KMS-11 (cell line): ENCODE measurements around the gene TJP3.

ENCODE experiments used
- H2AFZ ChIP-seq: fragments of 200-600 bp; sonication (generic); 2 replicates; pipeline ENCODE4 v1.6.1; 2016; ENCODE audit warnings: antibody characterized with exemption, mixed run types, low read depth
- H3K27ac ChIP-seq: fragments of 200-600 bp; sonication (generic); 2 replicates; pipeline ENCODE4 v1.6.1; 2016; ENCODE audit warnings: mild to moderate bottlenecking, mixed run types
- H3K27me3 ChIP-seq: fragments of 200-600 bp; sonication (generic); 2 replicates; pipeline ENCODE4 v1.6.1; 2017; ENCODE audit warnings: mild to moderate bottlenecking, low read depth, mixed run types, moderate library complexity; ENCODE audit not compliant: insufficient read depth
- H3K36me3 ChIP-seq: fragments of 200-600 bp; sonication (generic); 2 replicates; pipeline ENCODE4 v1.6.1; 2017; ENCODE audit warnings: mild to moderate bottlenecking, mixed run types; ENCODE audit not compliant: insufficient read depth
- H3K4me1 ChIP-seq: fragments of 200-600 bp; sonication (generic); 2 replicates; pipeline ENCODE4 v1.6.1; 2016; ENCODE audit warnings: mild to moderate bottlenecking, low read depth, mixed run types; ENCODE audit not compliant: poor library complexity, severe bottlenecking
- H3K4me2 ChIP-seq: fragments of 200-600 bp; sonication (generic); 2 replicates; pipeline ENCODE4 v1.7.0; 2016; ENCODE audit warnings: mild to moderate bottlenecking, mixed run types
- H3K4me3 ChIP-seq: fragments of 200-600 bp; sonication (generic); IDR thresholded peaks from 2 replicates; pipeline ENCODE4 v1.6.1; 2017; ENCODE audit warnings: low read depth, low read length, mixed read lengths; ENCODE audit not compliant: insufficient read depth
- H3K79me2 ChIP-seq: fragments of 200-600 bp; sonication (generic); 2 replicates; pipeline ENCODE4 v1.6.1; 2016; ENCODE audit warnings: low read depth, mixed run types; ENCODE audit not compliant: insufficient read depth
- H3K9ac ChIP-seq: fragments of 200-600 bp; sonication (generic); 2 replicates; pipeline ENCODE4 v1.6.1; 2016; ENCODE audit warnings: mild to moderate bottlenecking, mixed run types
- H4K20me1 ChIP-seq: fragments of 200-600 bp; sonication (generic); 2 replicates; pipeline ENCODE4 v1.6.1; 2016; ENCODE audit warnings: mild to moderate bottlenecking, mixed run types; ENCODE audit not compliant: insufficient read depth
- TF ChIP-seq, protein P1 (sequence below): fragments of 200-600 bp; sonication (generic); conservative IDR thresholded peaks from 2 replicates; pipeline ENCODE4 v1.6.1; 2017; ENCODE audit warnings: low read depth, mild to moderate bottlenecking, antibody characterized with exemption, low read length, moderate library complexity, mixed read lengths

The TJP3 gene

DNA sequence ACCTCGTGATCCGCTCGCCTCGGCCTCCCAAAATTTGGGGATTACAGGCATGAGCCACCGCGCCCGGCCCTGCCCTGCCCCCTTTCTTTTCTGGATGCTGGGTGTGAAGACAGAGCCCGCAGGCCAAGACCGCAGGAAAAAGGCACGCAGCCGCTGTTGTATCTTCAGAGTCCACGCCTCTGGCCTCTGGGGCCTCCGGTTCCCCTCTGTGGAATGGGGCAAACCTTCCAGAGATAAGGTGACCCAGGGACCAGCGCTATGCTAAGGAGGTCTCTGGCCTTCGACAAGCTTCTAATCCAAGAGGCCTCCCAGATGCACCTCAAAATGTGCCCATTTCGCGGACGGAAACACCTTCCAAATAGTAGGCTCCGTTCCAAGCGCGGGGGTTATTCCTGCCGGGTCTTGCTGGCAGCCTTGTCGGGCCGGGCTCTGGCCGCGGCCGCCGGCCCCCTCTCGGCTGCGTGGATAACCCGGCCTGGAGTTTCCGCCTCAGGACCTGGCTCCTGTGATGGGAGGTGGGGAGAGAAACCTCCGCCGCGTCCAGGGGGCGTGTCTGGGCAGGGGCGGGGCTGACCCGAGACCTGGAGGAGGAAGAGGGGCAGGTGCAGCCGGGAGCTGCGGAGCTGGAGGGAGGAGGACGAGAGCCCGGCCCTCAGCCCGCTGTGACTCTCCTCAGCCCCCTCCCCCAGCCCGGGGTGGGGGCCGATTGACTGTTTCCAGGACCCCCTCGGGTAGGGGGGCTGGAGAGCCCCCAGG lies 13.1 kb downstream of the TJP3 start:
- Histone ChIP-seq H3K4me2 (peak overlapping the region; percentile 29; the same call in 1 of the 2 replicates), H3K4me1 (peaks cover 25% of the 10 kb centered on the region), H3K27ac (no peak overlapping the region), H3K9ac (no peak overlapping the region), H3K36me3 (no peaks in the 10 kb centered on the region), H3K79me2 (no peaks in the 10 kb centered on the region), H4K20me1 (no peaks in the 10 kb centered on the region), H3K27me3 (peaks cover 12% of the 10 kb centered on the region), H3K4me3 (no peak overlapping the region), H2AFZ (no peak overlapping the region)
- TF ChIP-seq, protein P1, sequence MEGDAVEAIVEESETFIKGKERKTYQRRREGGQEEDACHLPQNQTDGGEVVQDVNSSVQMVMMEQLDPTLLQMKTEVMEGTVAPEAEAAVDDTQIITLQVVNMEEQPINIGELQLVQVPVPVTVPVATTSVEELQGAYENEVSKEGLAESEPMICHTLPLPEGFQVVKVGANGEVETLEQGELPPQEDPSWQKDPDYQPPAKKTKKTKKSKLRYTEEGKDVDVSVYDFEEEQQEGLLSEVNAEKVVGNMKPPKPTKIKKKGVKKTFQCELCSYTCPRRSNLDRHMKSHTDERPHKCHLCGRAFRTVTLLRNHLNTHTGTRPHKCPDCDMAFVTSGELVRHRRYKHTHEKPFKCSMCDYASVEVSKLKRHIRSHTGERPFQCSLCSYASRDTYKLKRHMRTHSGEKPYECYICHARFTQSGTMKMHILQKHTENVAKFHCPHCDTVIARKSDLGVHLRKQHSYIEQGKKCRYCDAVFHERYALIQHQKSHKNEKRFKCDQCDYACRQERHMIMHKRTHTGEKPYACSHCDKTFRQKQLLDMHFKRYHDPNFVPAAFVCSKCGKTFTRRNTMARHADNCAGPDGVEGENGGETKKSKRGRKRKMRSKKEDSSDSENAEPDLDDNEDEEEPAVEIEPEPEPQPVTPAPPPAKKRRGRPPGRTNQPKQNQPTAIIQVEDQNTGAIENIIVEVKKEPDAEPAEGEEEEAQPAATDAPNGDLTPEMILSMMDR, result no peak

DNA sequence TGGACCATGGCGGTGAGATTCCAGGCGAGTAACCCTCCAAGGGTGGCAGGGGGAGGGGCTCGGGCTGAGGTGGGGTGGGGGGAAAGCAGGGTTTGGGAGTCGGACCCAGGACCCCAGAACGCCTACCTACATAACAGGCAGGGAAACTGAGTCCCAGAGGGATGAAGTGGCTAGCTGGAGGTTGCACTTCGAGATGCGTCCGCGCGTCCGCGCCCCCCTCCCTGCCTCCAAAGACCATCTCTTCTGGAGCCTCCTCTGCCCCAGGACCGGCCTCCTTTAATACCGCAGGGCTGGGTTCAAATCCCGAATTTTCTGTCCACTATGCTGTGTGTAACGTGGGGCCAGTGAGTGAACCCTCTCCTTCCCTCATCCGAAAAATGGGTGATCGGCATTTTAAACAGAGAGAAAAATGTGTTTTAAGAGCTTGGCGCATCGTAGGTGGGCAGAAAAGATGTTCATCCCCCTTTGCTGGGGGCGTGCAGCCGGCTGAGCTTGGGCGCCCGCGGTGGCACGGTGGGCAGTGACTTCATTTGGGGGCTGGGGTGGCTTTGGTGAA lies 13.8 kb downstream of the TJP3 start:
- no peaks in the 10 kb centered on the region for H3K36me3 ChIP-seq
- no peak overlapping the region for H3K9ac ChIP-seq
- no peak overlapping the region for H3K4me3 ChIP-seq
- H2AFZ ChIP-seq, result no peak overlapping the region
- peaks cover 25% of the 10 kb centered on the region for H3K4me1 ChIP-seq
- no peaks in the 10 kb centered on the region for H4K20me1 ChIP-seq
- H3K4me2 ChIP-seq, result no peak overlapping the region
- peaks cover 12% of the 10 kb centered on the region for H3K27me3 ChIP-seq
- no peak overlapping the region for H3K27ac ChIP-seq
- TF ChIP-seq, protein P1, result no peak
- no peaks in the 10 kb centered on the region for H3K79me2 ChIP-seq

DNA sequence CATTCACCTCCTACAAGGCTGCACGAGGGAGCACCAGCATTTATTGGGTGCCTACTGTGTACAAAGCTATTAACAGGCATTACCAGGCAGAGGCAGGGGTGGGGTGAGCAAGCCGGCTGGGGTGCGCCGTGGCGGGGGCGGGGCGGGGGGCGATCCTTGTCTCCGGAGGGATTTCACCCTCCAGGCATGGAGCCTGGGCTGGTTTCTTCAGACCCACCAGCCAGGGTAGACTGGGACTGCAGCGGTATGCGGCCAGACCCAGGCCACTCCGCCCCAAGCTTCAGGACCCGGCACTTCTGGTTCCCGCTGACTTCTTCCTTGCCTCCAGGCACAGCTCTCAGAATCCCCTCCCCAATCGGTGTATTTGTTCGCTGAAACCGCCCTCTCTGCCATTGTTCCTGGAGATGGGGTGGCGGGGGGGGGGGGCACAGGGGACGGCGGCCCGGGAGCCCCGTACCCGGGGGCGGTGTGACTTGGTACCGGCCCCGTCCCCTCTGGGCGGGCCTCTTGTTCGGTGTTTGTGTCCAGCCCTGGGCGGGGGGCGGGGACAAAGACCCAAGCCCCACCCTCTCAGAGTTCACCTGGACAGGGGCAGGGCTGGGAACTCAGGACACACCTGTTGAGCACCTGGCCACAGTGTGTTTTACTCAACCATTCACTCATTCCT lies 14.4 kb downstream of the TJP3 start:
- Histone ChIP-seq H3K4me1 (peaks cover 25% of the 10 kb centered on the region), H3K36me3 (no peaks in the 10 kb centered on the region), H3K4me3 (no peak overlapping the region), H2AFZ (no peak overlapping the region), H3K79me2 (no peaks in the 10 kb centered on the region), H4K20me1 (no peaks in the 10 kb centered on the region), H3K4me2 (no peak overlapping the region), H3K27ac (no peak overlapping the region), H3K27me3 (peaks cover 12% of the 10 kb centered on the region), H3K9ac (no peak overlapping the region)
- TF ChIP-seq, protein P1, result no peak

DNA sequence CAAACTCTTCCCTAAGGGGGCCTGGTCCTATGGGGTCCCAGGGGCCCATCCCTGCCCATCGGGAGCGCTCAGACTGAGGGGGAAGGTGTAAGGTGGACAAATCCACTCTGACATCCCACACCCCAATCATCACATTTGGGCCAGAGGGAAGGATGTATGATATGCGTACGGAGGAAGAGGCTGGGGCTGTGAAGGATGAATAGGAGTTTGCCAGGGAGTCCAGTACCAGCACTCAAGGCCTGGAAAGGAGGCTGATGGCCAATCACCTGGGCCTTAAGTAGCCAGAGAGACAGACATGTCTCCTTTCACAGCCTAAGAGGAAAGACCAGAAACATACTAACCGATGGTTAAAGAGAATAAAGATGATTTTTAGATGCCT lies 14.9 kb downstream of the TJP3 start:
- no peak overlapping the region for H3K4me3 ChIP-seq
- no peak overlapping the region for H3K4me2 ChIP-seq

More for the DNA sequence above, 14.9 kb downstream of the TJP3 start:
- Histone ChIP-seq H3K79me2 (no peaks in the 10 kb centered on the region), H3K36me3 (no peaks in the 10 kb centered on the region), H3K27me3 (peaks cover 12% of the 10 kb centered on the region), H3K4me1 (peaks cover 25% of the 10 kb centered on the region), H4K20me1 (no peaks in the 10 kb centered on the region), H3K9ac (no peak overlapping the region), H2AFZ (no peak overlapping the region), H3K27ac (no peak overlapping the region)
- TF ChIP-seq, protein P1, result no peak
